GM18517 (cell line): ENCODE measurements around the gene SLC66A3.

Experiments
- ATAC-seq: cut with Tn5 transposase; IDR thresholded peaks from one replicate; pipeline ENCODE4 v1.9.1; 2021; ENCODE audit warnings: mild to moderate bottlenecking, moderate library complexity; ENCODE audit not compliant: unreplicated experiment

SLC66A3 gene

GRCh38 chr2:11155381-11156035, at the start of gene SLC66A3:
Gene SLC66A3 (plus strand): TSS chr2:11155467. CDS start chr2:11155547, 80 bp downstream.
- ATAC-seq: peak; percentile 83

DNA sequence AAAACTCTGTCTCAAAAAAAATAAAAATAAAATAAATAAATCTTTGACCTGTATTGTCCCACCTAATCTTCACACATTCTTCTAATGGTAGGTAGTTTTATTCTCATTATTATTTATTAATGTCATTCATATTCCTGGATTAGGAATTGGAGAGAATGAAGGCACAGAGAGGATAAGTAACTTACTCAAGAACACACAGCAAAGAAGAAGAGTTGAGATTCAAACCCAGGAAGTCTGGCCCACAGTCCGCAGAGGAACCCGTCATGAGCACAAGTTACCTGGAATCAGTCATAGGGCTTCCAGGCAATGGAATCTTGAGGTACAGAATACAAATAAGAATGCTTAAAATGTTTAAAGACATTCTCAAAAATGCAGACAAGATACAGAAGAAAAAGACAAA, 46.3 kb upstream of the SLC66A3 start:
- no peak for ATAC-seq

- no peak for ATAC-seq
These were observed 42.3 kb upstream of the SLC66A3 start for GRCh38 chr2:11112870-11113428.

GRCh38 chr2:11117776-11118175, 37.5 kb upstream of the SLC66A3 start:
- ATAC-seq: no peak

GRCh38 chr2:11118761-11119160, 36.5 kb upstream of the SLC66A3 start:
- ATAC-seq: no peak

GRCh38 chr2:11121099-11121822, 34.0 kb upstream of the SLC66A3 start:
- no peak for ATAC-seq

DNA sequence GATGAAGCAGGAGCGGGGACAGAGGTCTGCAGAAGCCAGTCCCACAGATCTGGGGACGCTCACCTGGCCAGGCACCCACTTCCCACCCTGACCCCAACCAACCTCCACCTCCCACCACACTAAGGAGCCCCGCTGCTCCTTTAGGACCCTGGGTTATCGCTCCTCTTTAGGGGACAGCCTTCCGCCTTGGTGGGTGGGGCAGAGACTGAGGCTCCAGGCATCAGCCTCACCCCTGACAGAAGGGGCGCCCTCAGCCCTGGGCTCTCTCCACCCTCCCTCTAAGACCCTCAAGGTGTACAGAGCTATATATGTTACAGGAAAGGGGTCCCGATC, 33.5 kb upstream of the SLC66A3 start:
- ATAC-seq: no peak

DNA sequence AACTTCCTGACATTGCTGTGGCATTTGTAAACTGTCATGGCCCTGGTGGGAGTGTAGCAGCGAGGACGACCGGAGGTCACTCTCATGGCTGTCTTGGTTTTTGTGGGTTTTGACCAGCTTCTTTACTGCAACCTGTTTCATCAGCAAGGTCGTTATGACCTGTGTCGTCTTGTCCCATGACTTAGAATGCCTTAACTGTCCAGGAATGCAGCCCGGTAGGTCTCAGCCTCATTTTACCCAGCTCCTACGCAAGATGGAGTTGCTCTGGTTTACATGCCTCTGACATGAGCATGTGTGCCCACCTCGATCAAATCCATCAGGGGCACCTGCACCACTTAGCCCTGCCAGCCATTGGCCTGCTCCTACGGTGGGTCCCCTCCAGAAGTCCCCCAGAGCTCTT, 32.9 kb upstream of the SLC66A3 start:
- no peak for ATAC-seq

DNA sequence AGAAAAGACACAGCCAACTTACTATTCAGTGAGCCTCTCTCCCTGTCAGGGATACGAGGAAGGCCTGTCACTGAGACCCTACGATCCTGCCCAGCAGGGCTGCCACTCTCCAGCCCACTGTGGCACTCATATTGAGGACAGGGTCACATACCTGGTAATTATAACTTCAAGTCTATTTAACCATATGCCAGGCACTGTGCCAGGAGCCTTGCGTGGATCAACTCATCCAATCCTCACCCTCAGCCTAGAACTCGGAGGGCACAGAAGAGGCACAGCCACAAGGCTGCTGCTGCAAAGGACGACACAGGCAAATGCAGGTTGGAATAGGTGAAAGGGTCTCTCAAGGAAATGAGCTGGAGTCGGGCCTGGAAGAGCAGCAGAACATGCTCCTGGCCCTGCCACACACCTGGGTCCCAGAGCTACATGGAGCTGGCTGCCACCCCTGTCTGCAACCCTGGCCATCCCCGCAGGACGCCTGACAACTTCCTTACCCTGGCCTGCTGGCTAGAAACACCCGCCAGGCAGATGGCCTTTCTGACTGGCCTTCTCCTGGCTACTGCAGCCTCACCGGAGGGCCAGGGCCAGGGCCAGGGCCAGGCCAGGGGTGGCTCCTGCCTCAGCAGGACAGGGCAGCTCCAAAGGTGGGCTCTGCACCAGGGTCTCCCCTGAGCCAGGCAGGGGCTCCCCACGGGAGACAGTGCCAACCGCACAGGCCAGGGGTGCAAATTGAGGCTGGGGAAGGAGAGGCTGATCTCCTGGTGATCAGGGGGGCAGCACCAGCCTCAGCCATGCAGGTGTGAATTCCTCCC, 32.1 kb upstream of the SLC66A3 start:
- no peak for ATAC-seq

DNA sequence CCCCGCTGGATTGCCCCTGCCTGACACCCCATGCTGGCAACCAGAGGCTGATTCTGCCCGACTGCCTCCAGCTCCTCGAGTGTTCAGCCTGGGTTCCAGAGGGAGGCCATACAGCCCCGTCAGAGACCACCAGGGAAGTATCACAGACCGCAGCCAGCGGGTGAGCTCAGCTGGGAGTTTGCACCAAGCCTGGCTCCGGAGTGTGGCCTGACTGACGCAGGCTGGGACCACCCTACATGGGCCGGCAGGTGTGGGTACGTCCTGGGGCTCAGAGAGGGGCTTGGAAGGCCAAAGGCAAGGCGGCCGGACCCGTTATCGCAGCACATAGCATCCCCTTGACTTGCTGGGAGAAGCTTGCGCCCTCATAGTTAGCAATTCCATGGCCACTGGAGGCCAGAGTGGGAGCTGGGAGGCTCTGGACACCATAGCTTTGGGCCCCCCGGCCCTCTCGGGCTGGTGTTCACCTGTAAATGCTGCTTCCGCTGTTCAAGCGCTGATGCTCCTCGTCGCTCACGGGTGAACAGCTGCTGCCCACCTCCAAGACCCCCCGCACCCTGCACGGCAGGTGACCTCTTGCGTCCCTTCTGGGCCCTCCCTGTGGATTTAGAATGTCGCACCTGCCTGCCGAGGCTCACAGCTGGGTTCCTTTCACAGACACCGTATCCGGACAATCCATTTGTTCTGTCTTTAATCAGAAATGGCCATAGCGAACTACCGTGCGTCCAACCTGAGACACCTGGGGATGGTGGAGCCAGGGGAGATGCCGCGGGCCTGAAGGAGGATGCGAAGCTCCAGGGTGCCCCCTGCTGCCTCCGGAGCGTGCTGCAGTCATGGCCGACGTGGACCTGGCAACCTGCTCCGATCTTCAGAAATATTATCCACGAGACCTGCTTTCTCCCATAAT, 31.2 kb upstream of the SLC66A3 start:
- ATAC-seq: no peak

DNA sequence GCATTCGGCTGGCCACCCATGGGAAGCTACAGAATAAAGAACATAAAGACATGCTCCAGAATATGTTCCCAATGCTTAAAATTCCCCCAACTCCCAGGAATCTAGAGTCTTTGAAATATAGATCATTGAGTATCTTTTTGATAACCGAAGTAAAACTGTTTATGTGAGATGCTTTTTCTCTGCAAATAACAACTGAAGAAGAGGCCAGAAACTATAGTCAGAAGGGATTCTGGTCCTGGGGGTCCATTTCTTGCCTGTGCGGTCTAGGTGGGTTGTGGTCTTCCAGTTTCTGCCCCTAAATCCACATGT, 30.6 kb upstream of the SLC66A3 start:
- ATAC-seq: no peak

DNA sequence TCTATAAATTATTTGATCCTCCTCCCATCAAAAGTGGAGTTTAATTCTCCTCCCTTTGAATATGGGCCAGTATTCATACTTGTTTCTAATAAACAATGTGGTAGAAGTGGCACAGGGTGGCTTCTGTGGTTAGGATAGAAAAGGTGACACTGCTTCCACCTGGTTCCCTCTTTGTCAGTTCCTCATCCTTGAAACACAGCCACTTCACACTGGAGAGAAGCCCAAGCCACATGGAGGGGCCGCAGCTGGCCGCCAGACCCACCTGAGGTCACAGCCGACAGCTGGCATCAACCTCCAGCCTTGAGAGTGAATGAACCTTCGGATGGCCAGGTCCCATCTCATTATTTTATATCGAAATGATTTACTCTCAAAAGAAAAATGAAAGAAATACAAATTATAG, 27.5 kb upstream of the SLC66A3 start:
- ATAC-seq: no peak

DNA sequence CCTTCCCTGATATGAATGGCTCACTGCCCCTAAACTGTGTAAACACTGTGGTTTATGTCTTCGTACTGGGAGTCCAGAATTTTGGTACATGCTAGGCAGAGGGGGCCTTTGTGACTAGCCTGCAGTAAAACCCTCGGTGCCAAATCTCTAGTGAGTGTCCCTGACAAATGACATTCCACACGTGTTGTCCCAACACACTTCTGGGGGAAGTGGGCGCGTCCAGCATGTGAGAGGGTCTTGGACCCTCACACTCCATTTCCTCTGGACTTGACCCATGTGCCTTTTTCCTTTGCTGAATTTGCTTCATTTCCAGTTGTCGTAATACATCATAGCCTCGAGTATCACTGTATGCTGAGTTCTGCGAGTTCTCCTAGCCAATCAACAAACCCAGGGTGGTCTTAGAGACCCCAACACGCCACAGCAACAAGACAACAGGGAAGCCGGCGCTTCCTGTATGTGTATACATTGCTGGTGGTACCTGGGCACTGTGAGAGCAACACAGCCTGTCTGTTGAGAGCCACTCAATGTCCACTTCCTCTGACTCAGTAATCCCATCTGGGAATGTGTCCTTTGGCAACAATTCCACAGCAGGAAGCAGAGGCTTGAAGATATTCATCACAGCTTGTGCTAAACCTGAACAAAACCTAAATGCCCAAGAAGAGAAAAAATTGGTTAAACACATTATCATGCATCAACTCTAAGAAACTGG, 26.9 kb upstream of the SLC66A3 start:
- ATAC-seq: no peak

DNA sequence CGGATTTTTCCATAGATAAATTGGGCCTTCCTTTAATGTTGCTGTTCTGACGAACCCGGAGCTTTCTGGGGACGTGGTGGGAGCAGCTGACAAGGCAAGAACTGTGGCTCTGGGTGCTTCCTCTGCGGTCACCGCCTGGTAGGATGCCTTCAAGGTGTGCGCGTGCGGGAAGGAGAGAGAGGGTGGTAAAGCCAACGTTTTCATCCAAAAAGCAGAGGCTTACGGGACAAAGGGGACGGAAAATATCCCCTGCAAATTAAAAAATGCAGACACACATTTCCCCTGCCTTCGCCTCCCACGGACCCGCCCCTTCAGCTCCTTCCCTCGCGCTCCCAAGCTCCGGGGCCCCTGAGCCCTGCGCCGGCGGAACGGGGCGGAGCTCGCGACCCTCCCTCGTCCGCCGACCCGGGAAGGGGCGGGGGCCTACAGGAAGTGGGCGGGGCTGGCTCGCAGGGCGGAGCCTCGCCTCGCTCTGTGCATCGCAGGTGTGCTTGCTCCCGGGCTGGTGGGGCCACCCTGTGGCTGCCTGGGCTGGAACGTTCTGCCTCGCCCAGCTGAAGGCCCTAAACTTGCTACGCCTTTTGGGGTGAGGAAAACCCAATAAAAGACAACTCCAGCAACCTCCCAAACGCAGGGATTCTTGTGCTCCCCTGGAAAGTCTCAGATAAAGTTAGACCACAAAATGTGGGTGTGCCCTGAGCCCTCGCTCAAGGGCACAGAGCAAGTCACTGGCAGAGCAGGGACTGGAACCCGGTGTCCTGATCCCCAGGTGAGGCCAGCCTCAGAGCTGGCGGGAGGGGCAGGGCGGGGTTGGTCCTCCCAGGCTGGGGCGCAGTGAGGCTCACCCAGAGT, 25.4 kb upstream of the SLC66A3 start:
- peak; percentile 69 for ATAC-seq

DNA sequence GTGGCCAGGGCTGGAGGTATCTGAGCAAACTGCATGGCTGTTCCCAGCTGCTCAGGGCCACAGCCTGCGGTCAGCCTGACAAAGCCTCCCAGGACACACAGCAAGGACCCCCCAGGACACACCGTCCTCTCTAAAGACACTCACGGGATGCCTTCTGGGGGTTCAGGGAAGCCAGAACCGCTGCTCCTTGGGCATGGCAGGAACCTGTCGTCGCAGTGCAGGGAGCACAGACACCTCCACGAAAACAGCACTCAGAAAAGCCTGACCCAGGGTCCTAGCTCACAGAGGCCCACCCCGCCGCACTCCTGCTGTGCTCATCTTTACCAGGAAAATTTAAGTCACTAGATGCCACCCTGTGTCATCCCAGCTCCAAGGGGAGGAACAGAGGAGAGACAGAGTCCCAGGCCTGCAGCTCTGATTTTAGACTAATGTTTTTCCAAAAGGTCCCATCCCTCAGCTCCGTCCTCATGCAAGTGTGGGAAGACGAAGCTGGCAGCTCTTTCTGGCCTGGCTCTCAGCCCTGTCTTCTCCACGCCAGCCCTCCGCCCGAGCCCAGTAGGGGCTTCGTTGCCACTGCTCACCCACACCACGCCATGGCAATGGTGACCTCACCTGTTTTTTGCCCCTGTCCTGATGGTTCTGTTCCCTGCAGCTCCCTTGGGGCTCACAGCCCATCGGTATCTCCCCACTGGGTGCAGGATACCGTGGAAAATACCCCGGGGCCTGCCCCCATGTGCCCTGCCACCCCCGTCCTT, 23.9 kb upstream of the SLC66A3 start:
- ATAC-seq: no peak

DNA sequence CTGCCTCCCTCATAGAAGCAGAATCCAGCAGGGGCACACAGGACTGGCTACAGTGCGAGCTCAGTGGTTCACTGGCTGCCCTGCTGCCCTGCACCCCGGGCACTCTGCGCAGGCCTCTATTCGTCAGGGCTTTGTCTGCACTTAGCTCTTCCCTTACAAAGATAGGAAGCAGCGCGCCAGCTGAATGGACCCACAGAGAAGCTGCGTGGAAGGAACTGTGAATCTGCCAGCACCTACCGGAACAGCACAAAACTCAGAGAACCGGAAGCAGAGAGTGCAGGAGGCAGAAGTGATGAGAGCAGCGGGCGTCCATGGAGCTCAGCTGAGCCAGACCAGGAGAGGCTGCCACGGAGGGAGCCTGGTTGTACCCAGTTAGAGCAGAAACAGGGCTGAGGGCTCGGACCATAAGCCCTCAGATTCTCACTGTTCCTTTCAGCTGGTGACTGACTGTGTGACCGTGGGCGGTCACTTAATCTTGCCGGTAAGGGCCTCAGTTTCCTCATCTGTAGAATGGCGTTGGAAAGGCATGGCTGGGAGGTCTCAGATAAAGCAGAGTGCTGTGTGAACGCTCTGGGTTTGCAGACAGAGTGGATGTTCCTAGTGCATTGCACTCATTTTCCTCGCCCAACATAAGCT, 23.1 kb upstream of the SLC66A3 start:
- ATAC-seq: no peak

GRCh38 chr2:11133238-11133935, 21.9 kb upstream of the SLC66A3 start:
- no peak for ATAC-seq
